ENCODE measurements around the gene FRMPD2.

Gene FRMPD2

GRCh38 chr10:48253970-48254657 lies 20.4 kb downstream of the FRMPD2 start:
- no peak for TF ChIP-seq EZH2phosphoT487 (IDR thresholded peaks at IDR 0.05; ENCODE audit: borderline replicate concordance, low read length)
- TF ChIP-seq CTCF (IDR thresholded peaks at IDR 0.05; ENCODE audit: low read depth, low read length, poor library complexity, severe bottlenecking): no peak
- H3K4me2 ChIP-seq (ENCODE audit: low read length): no peak overlapping the region
- H3K9me2 ChIP-seq (replicated peaks; ENCODE audit: control insufficient read depth, low read length): no peaks in the 10 kb centered on the region
- no peaks in the 10 kb centered on the region for H3K4me1 ChIP-seq (ENCODE audit: control insufficient read depth, low read length)
- no peak overlapping the region for H3K4me3 ChIP-seq (ENCODE audit: low read length)
- H4K20me1 ChIP-seq (ENCODE audit: control insufficient read depth, insufficient read depth, low read depth, low read length): no peaks in the 10 kb centered on the region
- no peak overlapping the region for H3K27ac ChIP-seq (ENCODE audit: low read depth, low read length)
- H3K9me3 ChIP-seq (ENCODE audit: control insufficient read depth, insufficient read depth, low read length): no peaks in the 10 kb centered on the region
- no peaks in the 10 kb centered on the region for H3K27me3 ChIP-seq (ENCODE audit: control insufficient read depth, low read length)
- H3K36me3 ChIP-seq (ENCODE audit: control insufficient read depth, low read length): no peaks in the 10 kb centered on the region
- H3F3A ChIP-seq (ENCODE audit: control insufficient read depth, insufficient read depth): no peaks in the 10 kb centered on the region
- H3K79me2 ChIP-seq (ENCODE audit: control insufficient read depth, low read length): no peaks in the 10 kb centered on the region

GRCh38 chr10:48252354-48252650 lies 22.2 kb downstream of the FRMPD2 start:
- H3K79me2 ChIP-seq (ENCODE audit: control insufficient read depth, low read length): no peaks in the 10 kb centered on the region
- no peaks in the 10 kb centered on the region for H3F3A ChIP-seq (ENCODE audit: control insufficient read depth, insufficient read depth)
- no peaks in the 10 kb centered on the region for H3K4me1 ChIP-seq (ENCODE audit: control insufficient read depth, low read length)
- H3K9me3 ChIP-seq (ENCODE audit: control insufficient read depth, insufficient read depth, low read length): no peaks in the 10 kb centered on the region
- no peaks in the 10 kb centered on the region for H3K27me3 ChIP-seq (ENCODE audit: control insufficient read depth, low read length)
- H3K4me2 ChIP-seq (ENCODE audit: low read length): no peak overlapping the region
- TF ChIP-seq EZH2phosphoT487 (IDR thresholded peaks at IDR 0.05; ENCODE audit: borderline replicate concordance, low read length): no peak
- H3K36me3 ChIP-seq (ENCODE audit: control insufficient read depth, low read length): no peaks in the 10 kb centered on the region
- H4K20me1 ChIP-seq (ENCODE audit: control insufficient read depth, insufficient read depth, low read depth, low read length): no peaks in the 10 kb centered on the region
- no peaks in the 10 kb centered on the region for H3K9me2 ChIP-seq (replicated peaks; ENCODE audit: control insufficient read depth, low read length)
- H3K4me3 ChIP-seq (ENCODE audit: low read length): no peak overlapping the region
- no peak overlapping the region for H3K27ac ChIP-seq (ENCODE audit: low read depth, low read length)

GRCh38 chr10:48251525-48252353 lies 22.8 kb downstream of the FRMPD2 start:
- Histone ChIP-seq H3K4me2 (ENCODE audit: low read length) (no peak overlapping the region), H3F3A (ENCODE audit: control insufficient read depth, insufficient read depth) (no peaks in the 10 kb centered on the region), H3K79me2 (ENCODE audit: control insufficient read depth, low read length) (no peaks in the 10 kb centered on the region), H3K36me3 (ENCODE audit: control insufficient read depth, low read length) (no peaks in the 10 kb centered on the region), H3K27me3 (ENCODE audit: control insufficient read depth, low read length) (no peaks in the 10 kb centered on the region), H3K27ac (ENCODE audit: low read depth, low read length) (no peak overlapping the region), H3K4me3 (ENCODE audit: low read length) (no peak overlapping the region), H3K9me2 (replicated peaks; ENCODE audit: control insufficient read depth, low read length) (no peaks in the 10 kb centered on the region), H3K9me3 (ENCODE audit: control insufficient read depth, insufficient read depth, low read length) (no peaks in the 10 kb centered on the region), H3K4me1 (ENCODE audit: control insufficient read depth, low read length) (no peaks in the 10 kb centered on the region), H4K20me1 (ENCODE audit: control insufficient read depth, insufficient read depth, low read depth, low read length) (no peaks in the 10 kb centered on the region)
- TF ChIP-seq EZH2phosphoT487 (IDR thresholded peaks at IDR 0.05; ENCODE audit: borderline replicate concordance, low read length) (no peak), CTCF (IDR thresholded peaks at IDR 0.05; ENCODE audit: low read depth, low read length, poor library complexity, severe bottlenecking) (no peak)

- H3K79me2 ChIP-seq (ENCODE audit: control insufficient read depth, low read length): no peaks in the 10 kb centered on the region
- no peaks in the 10 kb centered on the region for H3K9me2 ChIP-seq (replicated peaks; ENCODE audit: control insufficient read depth, low read length)
- no peaks in the 10 kb centered on the region for H3K36me3 ChIP-seq (ENCODE audit: control insufficient read depth, low read length)
- no peak overlapping the region for H3K27ac ChIP-seq (ENCODE audit: low read depth, low read length)
- H3K4me2 ChIP-seq (ENCODE audit: low read length): no peak overlapping the region
- H3K4me1 ChIP-seq (ENCODE audit: control insufficient read depth, low read length): no peaks in the 10 kb centered on the region
- TF ChIP-seq CTCF (IDR thresholded peaks at IDR 0.05; ENCODE audit: low read depth, low read length, poor library complexity, severe bottlenecking) (no peak), EZH2phosphoT487 (IDR thresholded peaks at IDR 0.05; ENCODE audit: borderline replicate concordance, low read length) (no peak)
- H3K27me3 ChIP-seq (ENCODE audit: control insufficient read depth, low read length): no peaks in the 10 kb centered on the region
- H3F3A ChIP-seq (ENCODE audit: control insufficient read depth, insufficient read depth): no peaks in the 10 kb centered on the region
- no peaks in the 10 kb centered on the region for H3K9me3 ChIP-seq (ENCODE audit: control insufficient read depth, insufficient read depth, low read length)
- H3K4me3 ChIP-seq (ENCODE audit: low read length): no peak overlapping the region
- no peaks in the 10 kb centered on the region for H4K20me1 ChIP-seq (ENCODE audit: control insufficient read depth, insufficient read depth, low read depth, low read length)
Measured at GRCh38 chr10:48251152-48251524, 23.4 kb downstream of the FRMPD2 start.

Measured in DOHH2 (cell line).